Heart left ventricle (tissue), 13 donors: ENCODE data around the gene AKR1C3.
"Not testable (repeated sequence)": the region's sequence is repeated elsewhere in the genome, so short reads cannot be mapped to it uniquely, and the experiment has no call there.

Experiments used
- CTCF ChIP-seq, 12 donors: fragments of 200-600 bp; sonication (generic) in 4 of 12; IDR thresholded peaks; one replicate each; pipeline versions ENCODE4 v1.5.0 to v1.8.0; 2018 to 2022; ENCODE audit warnings: antibody characterized with exemption in 12 of 12, mild to moderate bottlenecking in 5 of 12
- POLR2A ChIP-seq, 2 donors: fragments of 450-650 bp; IDR thresholded peaks; one replicate each; pipeline ENCODE4 v1.6.1; 2017; ENCODE audit warnings: antibody characterized with exemption in 2 of 2, mild to moderate bottlenecking in 2 of 2, moderate library complexity in 2 of 2
- donor health status: ischemic (EF 13 %, LVEDD 7.1; RV severe dilation, severe dysfunction).
- donor health status: DM: no; HTN: yes; CAD: no.
- donor health status: DM: no; HTN: no; CAD: no.
- donor health status: ischemic (EF 25% LVEDD 6.9; RV normal size, moderate dysfunction).
- donor health status: ischemic (EF 25% LVEDD 5.7; RV mildly dilated, moderate dysfunction).
- donor health status: ischemic (EF 35%, LVEDD 5.7; RV mildly dilated, moderate dysfunction).
- donor health status: nonischemic (EF 11% LVEDD 7.7; RV severe dilation, severe dysfunction).
- donor health status: DM: yes; HTN: yes; CAD: no.
- donor health status: PGD.
- donor health status: ischemic (EF 29% LVEDD 5.4; RV normal size, mild dysfunction).
- donor health status: nonischemic (EF 23%, LVEDD 6.1; RV moderate dilation, normal function).

DNA sequence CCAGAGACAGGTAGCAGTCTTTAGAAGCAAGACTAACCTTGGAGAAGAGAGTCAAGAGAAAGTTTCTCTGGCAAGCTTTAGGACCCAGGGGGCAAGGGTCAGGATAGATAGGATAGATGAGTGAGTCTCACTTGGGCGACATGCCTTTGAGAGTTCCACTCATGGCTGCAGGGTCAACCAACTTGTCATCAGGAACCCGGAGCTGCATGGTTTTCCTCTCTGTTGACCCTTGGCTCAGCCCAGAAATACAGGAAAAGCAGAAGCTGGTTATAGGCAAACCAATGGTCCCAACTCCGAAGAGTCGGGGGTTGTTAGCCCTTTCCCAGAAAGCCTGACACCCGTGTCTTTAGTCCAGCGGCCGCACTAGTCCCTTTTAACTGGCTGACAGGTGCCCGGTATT, 34.9 kb upstream of the AKR1C3 start:
- TF ChIP-seq POLR2A, CTCF (IDR thresholded peaks at IDR 0.05): not testable (repeated sequence)
